ENCODE data around the gene ZNF286A.
"Not testable (repeated sequence)": the region's sequence is repeated elsewhere in the genome, so short reads cannot be mapped to it uniquely, and the experiment has no call there.

ZNF286A gene

DNA sequence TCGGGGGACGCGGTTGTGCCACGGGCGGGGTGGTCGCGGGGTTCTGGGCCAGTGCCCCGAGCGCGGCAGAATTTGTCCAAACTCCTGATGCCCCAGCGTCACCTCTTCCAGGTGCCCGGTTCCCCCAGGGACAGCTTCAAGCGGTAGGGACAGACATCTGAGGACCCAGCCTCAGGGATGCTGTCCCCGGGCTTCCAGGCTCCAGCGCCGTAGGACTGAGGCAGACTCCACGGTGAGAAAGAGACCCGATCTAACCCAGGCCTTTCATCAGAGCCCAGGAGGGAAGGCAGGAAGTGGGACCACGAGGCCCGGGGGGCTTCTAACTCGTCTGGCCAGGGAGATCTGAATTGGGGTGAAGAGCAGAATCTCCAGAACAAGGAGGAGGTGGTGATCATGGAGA lies 385 bp downstream of the ZNF286A start:
- DNase-seq (ENCODE audit: low read depth) = not testable (repeated sequence)

DNA sequence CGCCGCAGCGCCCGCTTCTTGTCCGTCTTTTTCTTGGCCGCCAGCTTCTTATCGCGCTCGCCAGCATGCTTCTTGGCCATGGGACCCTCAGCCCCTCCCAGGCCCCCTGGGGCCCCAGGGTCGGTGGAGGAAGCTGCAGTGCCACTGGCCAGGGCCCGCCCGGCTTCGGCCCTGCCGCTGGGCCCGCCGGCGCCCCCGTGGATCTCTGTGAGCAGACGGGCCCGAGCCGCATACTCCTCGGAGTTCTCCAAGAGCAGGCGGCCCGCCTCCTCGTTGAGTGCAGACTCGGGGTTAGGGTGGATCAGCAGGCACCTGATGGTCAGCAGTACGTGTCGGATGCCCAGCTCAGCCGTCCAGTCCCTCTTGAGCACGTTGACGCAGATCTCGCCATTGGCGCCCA lies 4.7 kb downstream of the ZNF286A start:
- DNase-seq (ENCODE audit: low read depth) = not testable (repeated sequence)

GRCh38 chr17:15704813-15705212 lies 5.3 kb downstream of the ZNF286A start:
- not testable (repeated sequence) for DNase-seq (ENCODE audit: low read depth)

- not testable (repeated sequence) for DNase-seq (ENCODE audit: low read depth)
Observed at GRCh38 chr17:15708879-15709278, 9.3 kb downstream of the ZNF286A start.

GRCh38 chr17:15716601-15717563 lies 17.3 kb downstream of the ZNF286A start:
- not testable (repeated sequence) for DNase-seq (ENCODE audit: low read depth)

DNA sequence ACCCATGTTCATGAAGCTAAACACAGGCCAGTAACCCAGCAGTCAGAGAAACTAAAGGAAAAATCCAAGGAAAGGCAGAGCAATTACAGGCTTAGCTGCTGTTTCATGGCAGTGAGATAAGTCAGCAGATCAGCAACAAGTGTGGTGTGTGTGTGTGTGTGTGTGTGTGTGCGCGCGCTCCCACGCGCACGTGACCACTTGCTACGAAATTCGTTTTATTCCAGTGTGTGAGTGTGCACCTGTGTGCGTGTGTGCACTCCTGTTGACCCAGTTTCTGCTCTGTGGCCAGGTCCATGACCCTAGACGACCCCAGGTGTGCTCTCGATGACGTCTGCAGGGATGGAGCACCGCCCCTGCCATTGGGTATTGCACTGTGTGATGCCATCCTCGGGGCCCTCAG lies 31.0 kb downstream of the ZNF286A start:
- DNase-seq (ENCODE audit: low read depth) = not testable (repeated sequence)

DNA sequence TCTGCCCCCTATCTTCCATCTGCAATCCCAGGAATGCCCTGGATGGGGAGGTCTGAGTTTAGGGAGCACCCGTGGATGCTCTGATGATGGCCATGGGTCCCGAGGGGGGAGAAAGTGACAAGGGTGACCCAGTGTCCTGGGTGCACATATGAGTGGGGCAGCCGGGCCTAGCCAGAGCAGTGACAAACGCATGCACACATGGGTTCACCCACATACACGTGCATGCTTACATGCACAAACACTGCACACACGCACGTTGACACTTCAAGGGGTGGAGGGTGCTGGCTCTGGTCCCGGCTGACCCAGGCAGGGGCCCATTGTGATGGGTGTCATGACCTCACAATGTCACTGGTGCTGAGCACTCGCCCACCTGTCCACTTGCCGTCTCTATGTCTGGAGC lies 32.3 kb downstream of the ZNF286A start, which contains the start of gene TBC1D26:
Gene TBC1D26 (plus strand): TSS at position 384 of the 400 bp plus-strand sequence. CDS start 3,066 bp downstream, outside the sequence.
- DNase-seq (ENCODE audit: low read depth) = not testable (repeated sequence)

GRCh38 chr17:15733174-15733789 lies 33.7 kb downstream of the ZNF286A start:
- not testable (repeated sequence) for DNase-seq (ENCODE audit: low read depth)

DNA sequence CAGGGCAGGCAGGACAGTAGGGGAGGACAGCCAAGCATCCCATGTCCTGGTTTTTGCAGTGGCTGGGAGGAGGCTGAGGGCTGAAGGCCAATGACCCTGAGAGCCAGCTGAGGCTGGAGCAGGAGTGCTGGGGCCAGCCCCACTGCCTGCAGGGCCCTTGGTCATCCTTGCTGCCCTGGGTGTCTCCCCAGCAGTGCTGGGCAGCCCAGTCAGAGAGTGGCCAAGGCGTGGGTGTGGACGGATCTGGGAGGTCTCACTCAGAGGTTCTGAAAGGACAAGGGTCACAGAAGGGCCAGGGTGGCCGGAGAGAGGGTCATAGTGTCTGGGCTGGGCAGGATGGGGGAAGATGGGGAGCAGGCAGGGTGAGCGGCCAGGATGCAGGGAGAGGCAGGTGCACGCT lies 37.0 kb downstream of the ZNF286A start:
- not testable (repeated sequence) for DNase-seq (ENCODE audit: low read depth)

DNA sequence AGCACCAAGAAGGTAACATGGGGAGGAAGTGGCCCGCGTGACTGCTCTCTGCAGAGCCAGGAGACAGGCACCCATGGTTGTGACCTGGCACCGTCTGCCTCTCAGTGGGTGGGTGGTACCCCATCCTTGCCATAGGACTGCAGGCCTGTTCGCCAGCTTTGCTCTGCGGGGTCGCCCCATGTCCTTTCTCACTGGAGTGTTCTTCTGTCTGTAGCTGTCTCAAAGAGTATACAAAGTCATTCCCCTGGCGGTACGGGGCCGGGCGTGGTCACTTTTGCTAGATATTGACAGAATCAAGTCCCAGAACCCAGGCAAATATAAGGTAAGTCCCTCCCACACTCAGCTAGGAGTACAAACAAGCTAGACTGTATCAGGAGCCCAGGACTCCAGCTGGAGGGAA lies 38.5 kb downstream of the ZNF286A start:
- no peak for DNase-seq (ENCODE audit: low read depth)

DNA sequence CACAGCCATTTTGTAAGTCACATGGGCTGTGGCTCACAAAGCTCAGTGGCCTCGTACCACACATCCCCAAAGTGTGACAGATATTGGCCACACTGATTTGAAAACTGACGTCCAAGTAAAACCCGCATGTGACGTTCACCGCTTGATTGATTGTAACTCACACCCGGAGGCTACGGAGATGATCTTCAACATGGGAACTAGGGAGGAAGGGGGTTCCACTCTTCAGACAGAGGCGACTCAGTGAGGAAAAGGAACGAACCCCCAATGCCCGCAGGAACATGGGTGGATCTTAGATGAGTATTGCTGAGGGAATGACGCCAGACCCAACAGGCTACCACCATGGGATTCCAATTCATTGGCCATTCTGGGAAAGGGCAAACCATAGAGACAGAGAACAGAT lies 39.7 kb downstream of the ZNF286A start:
- DNase-seq (ENCODE audit: low read depth) = not testable (repeated sequence)

DNA sequence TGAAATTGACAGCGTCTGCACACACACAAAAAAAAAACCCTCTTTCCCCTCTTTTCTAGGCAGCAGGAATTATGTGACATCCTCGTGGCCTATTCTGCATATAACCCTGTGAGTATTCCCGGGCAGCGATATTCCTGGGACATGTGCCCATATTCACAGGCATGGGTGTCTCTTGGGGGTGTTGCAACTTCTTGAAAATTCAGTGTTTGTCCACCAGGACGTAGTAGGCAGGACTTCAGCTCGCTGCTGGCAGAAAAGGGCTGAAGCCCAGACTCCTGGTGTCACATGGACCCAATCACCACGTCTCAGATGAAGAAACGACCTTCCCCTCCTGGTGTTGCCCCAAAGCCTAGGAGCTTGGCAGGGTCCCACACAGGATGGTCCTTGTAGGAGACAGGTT lies 40.5 kb downstream of the ZNF286A start:
- not testable (repeated sequence) for DNase-seq (ENCODE audit: low read depth)

GRCh38 chr17:15740570-15741120 lies 41.1 kb downstream of the ZNF286A start:
- no peak for DNase-seq (ENCODE audit: low read depth)

DNA sequence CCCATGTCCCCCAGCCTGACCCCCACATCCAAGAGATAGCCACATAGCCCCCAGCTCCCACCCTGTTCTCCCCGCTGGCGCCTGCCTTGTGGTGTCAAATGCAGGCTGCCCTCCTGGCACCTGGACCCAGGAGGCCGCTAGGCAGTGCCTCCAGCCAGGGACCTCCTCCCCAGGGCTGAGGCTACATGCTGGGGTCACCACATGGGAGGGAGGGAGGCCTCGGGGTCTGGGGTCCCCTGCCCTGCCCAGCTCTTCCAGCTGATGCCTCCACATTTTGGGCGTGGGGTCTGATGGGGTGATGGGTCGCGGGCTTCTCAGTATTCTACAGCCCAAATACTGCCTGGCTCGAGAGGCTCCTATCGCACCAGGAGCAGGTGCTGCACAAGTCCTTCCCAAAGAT lies 42.1 kb downstream of the ZNF286A start:
- no peak for DNase-seq (ENCODE audit: low read depth)

DNA sequence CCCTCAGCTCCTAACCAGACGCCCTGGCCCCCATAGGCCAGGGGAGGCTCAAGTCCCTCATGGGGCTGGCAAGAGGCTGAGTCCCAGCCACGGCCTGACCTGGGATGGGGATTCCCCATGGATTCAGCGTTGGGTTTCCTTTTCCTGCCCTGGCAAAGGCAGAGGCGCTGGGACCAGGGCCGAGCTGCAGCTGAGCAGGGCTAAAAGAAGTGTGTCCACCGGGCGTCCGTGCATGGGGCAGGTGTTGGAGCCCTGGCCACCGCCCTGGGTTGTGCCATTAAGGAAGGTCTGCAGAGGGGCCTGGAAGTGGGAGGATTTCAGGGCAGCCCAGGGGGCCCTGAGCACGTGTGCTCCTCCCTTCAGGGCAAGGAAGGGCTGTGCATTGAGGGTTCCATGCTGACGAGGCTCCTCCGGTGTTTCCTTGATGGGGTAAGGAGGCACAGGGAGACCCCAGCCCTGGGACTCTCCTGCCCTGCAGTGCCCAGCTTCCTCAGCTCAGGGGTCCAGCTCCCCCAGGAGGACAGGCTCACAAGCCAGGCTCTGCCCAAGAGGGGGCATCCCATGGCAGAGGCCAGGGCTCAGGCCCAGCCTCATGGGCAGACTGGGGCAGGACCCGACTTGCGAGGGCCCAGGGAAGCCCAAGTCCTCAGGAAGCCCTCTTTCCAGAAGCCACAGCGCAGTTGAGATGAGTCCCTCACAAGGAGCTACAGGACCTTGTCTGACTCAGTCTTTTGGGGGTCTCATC lies 42.7 kb downstream of the ZNF286A start:
- DNase-seq (ENCODE audit: low read depth) = no peak

- DNase-seq (ENCODE audit: low read depth) = no peak
Observed at GRCh38 chr17:15742921-15743320, 43.4 kb downstream of the ZNF286A start.

GRCh38 chr17:15744074-15744676 lies 44.6 kb downstream of the ZNF286A start:
- no peak for DNase-seq (ENCODE audit: low read depth)

- DNase-seq (ENCODE audit: low read depth) = no peak
Observed at GRCh38 chr17:15744885-15745284, 45.3 kb downstream of the ZNF286A start.

GRCh38 chr17:15749403-15749802 lies 49.9 kb downstream of the ZNF286A start:
- not testable (repeated sequence) for DNase-seq (ENCODE audit: low read depth)

- not testable (repeated sequence) for DNase-seq (ENCODE audit: low read depth)
Observed at GRCh38 chr17:15768865-15769533, 69.4 kb downstream of the ZNF286A start.

All from activated T-helper 1 cell treated with Interleukin-2 at 50 U/mL for 16 hours (primary cell).